ENCODE measurements around the gene KIAA1958.

Gene KIAA1958

GRCh38 chr9:112605518-112605917 lies 118.9 kb downstream of the KIAA1958 start:
- DNase-seq (ENCODE audit: low read depth in 2 of 2), result no peak

GRCh38 chr9:112605963-112606699 lies 119.5 kb downstream of the KIAA1958 start:
- DNase-seq (ENCODE audit: low read depth in 2 of 2), result no peak

- DNase-seq (ENCODE audit: low read depth in 2 of 2), result no peak
Measured at GRCh38 chr9:112608851-112609250, 122.2 kb downstream of the KIAA1958 start.

- DNase-seq (ENCODE audit: low read depth in 2 of 2), result no peak
Measured at GRCh38 chr9:112615584-112616266, 129.1 kb downstream of the KIAA1958 start.

GRCh38 chr9:112617371-112617770 lies 130.7 kb downstream of the KIAA1958 start:
- no peak for DNase-seq (ENCODE audit: low read depth in 2 of 2)

- DNase-seq (ENCODE audit: low read depth in 2 of 2), result no peak
Measured at GRCh38 chr9:112618385-112619009, 131.9 kb downstream of the KIAA1958 start.

- no peak for DNase-seq (ENCODE audit: low read depth in 2 of 2)
Measured at GRCh38 chr9:112620388-112620787, 133.8 kb downstream of the KIAA1958 start.

- DNase-seq (ENCODE audit: low read depth in 2 of 2), result no peak
Measured at GRCh38 chr9:112621018-112621655, 134.5 kb downstream of the KIAA1958 start.

- DNase-seq (ENCODE audit: low read depth in 2 of 2), result no peak
Measured at GRCh38 chr9:112623198-112623597, 136.6 kb downstream of the KIAA1958 start.

GRCh38 chr9:112624711-112625707 lies 138.4 kb downstream of the KIAA1958 start:
- DNase-seq (ENCODE audit: low read depth in 2 of 2), result no peak

GRCh38 chr9:112629671-112630485 lies 143.3 kb downstream of the KIAA1958 start:
- no peak for DNase-seq (ENCODE audit: low read depth in 2 of 2)

- DNase-seq (ENCODE audit: low read depth in 2 of 2), result no peak
Measured at GRCh38 chr9:112631313-112632070, 144.9 kb downstream of the KIAA1958 start.

GRCh38 chr9:112640311-112640710 lies 153.7 kb downstream of the KIAA1958 start:
- no peak for DNase-seq (ENCODE audit: low read depth in 2 of 2)

- no peak for DNase-seq (ENCODE audit: low read depth in 2 of 2)
Measured at GRCh38 chr9:112642126-112642525, 155.5 kb downstream of the KIAA1958 start.

GRCh38 chr9:112647596-112647995 lies 161.0 kb downstream of the KIAA1958 start:
- DNase-seq (ENCODE audit: low read depth in 2 of 2), result no peak

GRCh38 chr9:112648624-112649023 lies 162.0 kb downstream of the KIAA1958 start:
- no peak for DNase-seq (ENCODE audit: low read depth in 2 of 2)

- DNase-seq (ENCODE audit: low read depth in 2 of 2), result no peak
Measured at GRCh38 chr9:112654282-112654681, 167.7 kb downstream of the KIAA1958 start.

GRCh38 chr9:112655668-112656067 lies 169.0 kb downstream of the KIAA1958 start:
- no peak for DNase-seq (ENCODE audit: low read depth in 2 of 2)

- DNase-seq (ENCODE audit: low read depth in 2 of 2), result no peak
Measured at GRCh38 chr9:112659906-112660305, 173.3 kb downstream of the KIAA1958 start.

GRCh38 chr9:112663681-112664080 lies 177.1 kb downstream of the KIAA1958 start:
- DNase-seq (ENCODE audit: low read depth in 2 of 2), result no peak
